22Rv1 (cell line): ENCODE data around the gene PCP2.

Source experiments
- H3K27ac ChIP-seq: fragments of 450-650 bp; 2 replicates; pipeline ENCODE4 v1.5.1; 2017
- ZFX ChIP-seq: fragments of 450-650 bp; IDR thresholded peaks from 2 replicates; pipeline ENCODE4 v1.6.1; 2017; ENCODE audit warnings: antibody characterized with exemption, borderline replicate concordance
- TF ChIP-seq, protein P1 (sequence below): fragments of 450-650 bp; IDR thresholded peaks from 2 replicates; pipeline ENCODE4 v1.5.1; 2017; ENCODE audit warnings: mild to moderate bottlenecking

Gene PCP2

DNA sequence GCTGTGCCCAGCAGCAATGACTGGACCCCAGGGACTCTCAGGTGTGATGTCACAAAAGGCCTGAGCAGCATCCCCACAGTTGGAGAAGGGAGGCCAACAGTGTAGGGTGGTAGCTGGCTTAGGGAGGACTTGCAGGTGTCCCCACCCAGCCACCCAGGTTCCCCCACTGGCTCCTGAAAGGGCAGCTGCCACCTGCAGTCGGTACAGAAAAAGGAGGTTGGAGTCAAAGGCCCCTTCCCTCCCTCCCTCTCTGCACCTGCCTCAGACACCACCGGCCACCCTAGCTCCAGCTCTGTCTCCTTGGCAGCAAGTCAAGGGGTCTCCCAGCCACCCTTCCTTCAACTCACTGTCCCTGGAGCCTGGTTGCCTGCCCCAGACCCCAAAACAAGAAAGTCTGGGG is at the start of gene PCP2:
TSS of gene PCP2 (minus strand) at position 22 of the 400 bp plus-strand sequence. CDS start 262 bp downstream, outside the sequence.
- H3K27ac ChIP-seq, result no peak within 1 kb of the TSS
- TF ChIP-seq, protein P1, sequence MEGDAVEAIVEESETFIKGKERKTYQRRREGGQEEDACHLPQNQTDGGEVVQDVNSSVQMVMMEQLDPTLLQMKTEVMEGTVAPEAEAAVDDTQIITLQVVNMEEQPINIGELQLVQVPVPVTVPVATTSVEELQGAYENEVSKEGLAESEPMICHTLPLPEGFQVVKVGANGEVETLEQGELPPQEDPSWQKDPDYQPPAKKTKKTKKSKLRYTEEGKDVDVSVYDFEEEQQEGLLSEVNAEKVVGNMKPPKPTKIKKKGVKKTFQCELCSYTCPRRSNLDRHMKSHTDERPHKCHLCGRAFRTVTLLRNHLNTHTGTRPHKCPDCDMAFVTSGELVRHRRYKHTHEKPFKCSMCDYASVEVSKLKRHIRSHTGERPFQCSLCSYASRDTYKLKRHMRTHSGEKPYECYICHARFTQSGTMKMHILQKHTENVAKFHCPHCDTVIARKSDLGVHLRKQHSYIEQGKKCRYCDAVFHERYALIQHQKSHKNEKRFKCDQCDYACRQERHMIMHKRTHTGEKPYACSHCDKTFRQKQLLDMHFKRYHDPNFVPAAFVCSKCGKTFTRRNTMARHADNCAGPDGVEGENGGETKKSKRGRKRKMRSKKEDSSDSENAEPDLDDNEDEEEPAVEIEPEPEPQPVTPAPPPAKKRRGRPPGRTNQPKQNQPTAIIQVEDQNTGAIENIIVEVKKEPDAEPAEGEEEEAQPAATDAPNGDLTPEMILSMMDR, result no peak
- no peak for TF ChIP-seq ZFX

DNA sequence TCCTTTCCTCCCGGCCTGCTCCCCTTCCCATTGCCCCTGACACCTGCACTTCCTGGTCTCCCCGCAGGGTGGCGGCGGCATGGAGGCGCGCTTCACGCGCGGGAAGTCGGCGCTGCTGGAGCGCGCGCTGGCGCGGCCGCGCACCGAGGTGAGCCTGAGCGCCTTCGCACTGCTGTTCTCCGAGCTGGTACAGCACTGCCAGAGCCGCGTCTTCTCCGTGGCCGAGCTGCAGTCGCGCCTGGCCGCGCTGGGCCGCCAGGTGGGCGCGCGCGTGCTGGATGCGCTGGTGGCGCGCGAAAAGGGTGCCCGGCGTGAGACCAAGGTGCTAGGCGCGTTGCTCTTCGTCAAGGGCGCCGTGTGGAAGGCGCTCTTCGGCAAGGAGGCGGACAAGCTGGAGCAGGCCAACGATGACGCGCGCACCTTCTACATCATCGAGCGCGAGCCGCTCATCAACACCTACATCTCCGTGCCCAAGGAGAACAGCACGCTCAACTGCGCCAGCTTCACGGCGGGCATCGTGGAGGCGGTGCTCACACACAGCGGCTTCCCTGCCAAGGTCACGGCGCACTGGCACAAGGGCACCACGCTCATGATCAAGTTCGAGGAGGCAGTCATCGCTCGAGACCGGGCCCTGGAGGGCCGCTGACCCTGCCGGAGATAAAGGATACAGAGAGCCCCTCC is 48.8 kb upstream of the PCP2 start:
- no peak overlapping the region for H3K27ac ChIP-seq

DNA sequence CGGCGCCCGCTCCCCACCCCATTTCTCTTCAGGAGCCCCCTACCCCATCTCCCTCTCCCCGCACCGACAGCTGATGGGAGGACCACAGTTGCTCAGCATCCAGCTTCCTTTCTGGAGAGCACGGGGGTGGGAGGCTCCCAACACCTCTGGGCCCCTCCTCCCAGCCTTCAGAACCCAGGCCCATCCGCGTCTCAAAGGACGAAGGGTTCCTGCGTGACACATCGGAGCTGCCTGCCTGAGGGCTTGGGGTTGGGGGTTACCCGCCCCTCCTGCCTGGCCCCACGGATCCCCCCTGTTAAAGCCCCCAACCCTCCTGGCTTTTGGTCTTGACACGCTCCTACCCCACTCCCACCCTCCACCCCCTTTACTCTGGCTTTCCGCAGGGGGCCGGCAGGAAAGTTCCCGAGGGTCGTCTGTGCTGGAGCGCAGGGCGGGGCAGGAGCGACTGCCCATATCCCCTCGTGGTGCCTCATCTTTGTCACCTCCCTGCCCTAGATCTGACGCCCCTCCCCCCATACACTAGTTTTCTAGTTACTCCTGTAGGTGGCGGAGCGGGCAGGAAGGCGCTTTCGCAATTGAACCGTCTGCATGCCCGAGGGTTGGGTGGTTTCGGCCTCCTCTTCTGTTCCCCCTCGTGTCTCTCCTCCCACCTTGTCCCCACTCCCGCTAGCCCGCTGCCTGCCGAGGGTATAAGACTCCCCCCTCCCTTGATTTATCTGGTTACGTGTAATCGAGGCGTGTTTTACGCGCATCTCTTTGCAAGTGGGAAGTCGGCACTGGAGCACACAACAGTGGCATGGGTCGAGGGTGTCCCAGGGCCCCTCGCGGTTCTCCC is 48.0 kb upstream of the PCP2 start:
- H3K27ac ChIP-seq, result peak overlapping the region; percentile 65
- TF ChIP-seq, protein P1, result peak; percentile 75
- no peak for TF ChIP-seq ZFX

More for the DNA sequence above, 48.8 kb upstream of the PCP2 start:
- TF ChIP-seq, protein P1, result no peak
- TF ChIP-seq ZFX, result no peak

DNA sequence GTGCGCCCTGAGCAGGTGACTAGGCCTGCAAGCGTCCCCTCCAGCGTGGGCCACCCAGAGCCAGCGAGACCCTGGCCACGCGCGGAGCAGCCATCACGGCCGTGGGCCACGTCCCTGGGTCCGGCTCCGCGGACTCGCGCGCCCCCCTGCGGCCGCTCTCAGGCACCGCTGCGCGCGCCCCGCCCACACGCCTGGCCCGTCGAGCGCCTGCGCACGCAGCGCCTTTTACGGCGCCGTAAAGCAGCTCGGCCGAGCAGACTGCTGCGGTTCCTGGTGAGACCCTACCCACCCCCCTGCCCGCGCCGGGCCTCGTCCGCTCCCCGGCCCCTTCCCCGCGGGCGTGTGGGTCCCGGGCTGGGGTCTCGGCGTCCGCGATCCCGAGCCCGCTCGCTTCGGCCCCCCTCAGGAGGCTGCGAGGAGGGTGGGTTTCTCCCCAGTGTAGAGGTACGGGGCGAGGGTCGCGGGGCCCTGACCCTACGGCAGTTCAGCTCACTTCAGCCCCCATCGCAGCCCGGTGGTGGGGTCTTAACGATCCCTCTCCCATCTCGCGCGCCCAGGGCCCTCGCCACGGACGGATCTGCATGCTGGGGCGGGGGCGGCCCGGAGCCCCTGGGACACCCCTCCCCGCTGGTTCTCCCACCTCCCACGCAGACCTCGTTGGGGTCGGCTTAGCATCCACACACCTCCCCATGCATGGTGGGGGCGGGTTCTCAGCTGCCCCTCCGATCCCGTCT is 47.3 kb upstream of the PCP2 start, which contains the start of gene TRAPPC5:
TSS of gene TRAPPC5 (plus strand) at position 228 of the 734 bp plus-strand sequence. CDS start 1,421 bp downstream, outside the sequence.
- TF ChIP-seq, protein P1, result peak; percentile 97
- no peak for TF ChIP-seq ZFX

DNA sequence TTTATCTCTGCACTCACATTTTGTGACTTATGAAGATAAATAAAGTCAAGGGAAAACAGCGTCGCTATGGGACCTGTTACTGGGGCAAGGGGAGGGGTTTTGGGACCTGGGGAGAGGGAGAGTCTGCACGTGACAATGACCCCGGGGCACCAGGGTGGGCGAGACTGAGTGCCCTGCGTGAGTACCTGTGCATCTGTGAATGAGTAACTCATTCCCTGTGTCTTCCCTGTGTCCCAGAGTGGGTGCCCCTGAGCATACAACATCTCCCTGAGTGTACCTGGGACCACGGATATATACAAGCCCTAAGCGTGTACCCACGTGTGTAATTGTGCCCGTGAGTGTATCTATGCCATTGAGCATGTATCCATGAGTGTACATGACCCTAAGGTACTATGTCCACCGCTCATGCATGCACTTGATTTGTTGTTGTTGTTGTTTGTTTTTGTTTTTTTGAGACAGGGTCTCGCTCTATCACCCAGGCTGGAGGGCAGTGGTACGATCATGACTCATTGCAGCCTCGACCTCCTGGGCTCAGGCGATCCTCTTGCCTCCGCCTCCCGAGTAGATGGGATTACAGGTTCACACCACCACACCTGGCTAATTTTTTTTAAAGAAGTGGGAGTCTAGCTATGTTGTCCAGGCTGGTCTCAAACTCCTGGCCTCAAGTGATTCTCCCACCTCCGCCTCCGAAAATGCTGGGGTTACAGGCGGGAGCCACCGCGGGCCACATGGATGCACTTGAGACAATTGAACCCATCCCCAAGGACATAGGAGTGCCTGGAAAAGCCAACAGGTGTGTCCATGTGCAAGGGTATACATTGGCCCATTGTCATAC is 46.5 kb upstream of the PCP2 start:
- TF ChIP-seq ZFX, result no peak
- TF ChIP-seq, protein P1, result no peak
- H3K27ac ChIP-seq, result no peak overlapping the region

More for the DNA sequence above, 47.3 kb upstream of the PCP2 start, which contains the start of gene TRAPPC5:
- peak within 1 kb of the TSS; percentile 65 for H3K27ac ChIP-seq

DNA sequence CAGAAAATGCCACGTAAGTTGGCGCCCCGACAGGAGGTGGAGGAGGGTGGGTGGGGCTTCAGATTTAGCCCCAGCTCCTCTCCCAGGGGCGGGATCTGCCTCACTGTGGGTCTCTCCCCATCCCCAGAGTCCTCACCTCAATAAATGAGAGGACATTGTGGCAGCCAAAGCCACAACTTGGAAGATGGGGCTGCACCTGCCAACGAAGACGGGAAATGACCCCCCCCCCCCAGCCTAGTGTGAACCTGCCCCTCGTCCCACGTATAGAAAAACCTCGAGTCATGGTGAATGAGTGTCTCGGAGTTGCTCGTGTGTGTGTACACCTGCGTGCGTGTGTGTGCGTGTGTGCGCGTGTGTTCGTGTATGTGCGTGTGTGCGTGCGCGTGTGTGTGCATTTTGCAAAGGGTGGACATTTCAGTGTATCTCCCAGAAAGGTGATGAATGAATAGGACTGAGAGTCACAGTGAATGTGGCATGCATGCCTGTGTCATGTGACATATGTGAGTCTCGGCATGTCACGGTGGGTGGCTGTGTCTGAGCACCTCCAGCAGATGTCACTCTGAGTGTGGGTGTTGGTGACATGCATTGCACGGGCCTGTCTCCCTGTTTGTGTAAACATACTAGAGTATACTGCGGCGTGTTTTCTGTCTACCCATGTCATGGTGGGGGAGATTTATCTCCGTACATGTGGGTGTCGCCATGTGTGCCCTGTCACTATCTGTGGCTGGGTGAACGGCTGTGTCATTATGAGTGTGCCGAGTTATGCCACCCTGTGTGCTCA is 45.6 kb upstream of the PCP2 start:
- H3K27ac ChIP-seq, result no peak overlapping the region
- TF ChIP-seq ZFX, result no peak
- TF ChIP-seq, protein P1, result peak; percentile 70
